Embryonic facial prominence (tissue), 1 donor: ENCODE results near the gene GABPB1.

Experiments used
- DNase-seq: peaks from one replicate; pipeline ENCODE4 v3.0.0-alpha.2; 2016; ENCODE audit errors: extremely low spot score

GABPB1 gene

GRCh38 chr15:50344006-50344464, 11.0 kb downstream of the GABPB1 start:
- no peak for DNase-seq

GRCh38 chr15:50341616-50342136, 13.3 kb downstream of the GABPB1 start:
- DNase-seq, result no peak

- DNase-seq, result no peak
Measured at GRCh38 chr15:50340416-50340815, 14.6 kb downstream of the GABPB1 start.

DNA sequence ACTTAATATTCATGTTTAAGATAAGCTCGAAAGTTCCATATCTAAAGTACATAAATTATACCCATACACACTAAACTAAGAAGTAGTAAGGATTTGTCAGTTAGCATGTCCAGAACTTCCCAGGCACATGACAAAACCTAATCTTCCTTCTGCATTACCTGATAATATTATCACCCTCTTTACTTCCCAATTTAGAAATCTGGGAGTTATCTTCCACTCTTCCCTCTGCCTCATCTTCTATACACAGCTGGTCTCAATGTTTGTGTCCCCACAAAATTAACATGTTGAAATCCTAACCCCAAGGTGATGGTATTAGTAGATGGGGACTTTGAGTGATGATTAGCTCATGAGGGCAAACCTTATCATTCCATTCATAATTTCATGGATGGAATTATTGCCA, 15.3 kb downstream of the GABPB1 start:
- DNase-seq, result no peak

GRCh38 chr15:50335251-50335650, 19.7 kb downstream of the GABPB1 start:
- no peak for DNase-seq

- DNase-seq, result no peak
Measured at GRCh38 chr15:50333229-50333628, 21.8 kb downstream of the GABPB1 start.

GRCh38 chr15:50330921-50331320, 24.1 kb downstream of the GABPB1 start:
- no peak for DNase-seq

DNA sequence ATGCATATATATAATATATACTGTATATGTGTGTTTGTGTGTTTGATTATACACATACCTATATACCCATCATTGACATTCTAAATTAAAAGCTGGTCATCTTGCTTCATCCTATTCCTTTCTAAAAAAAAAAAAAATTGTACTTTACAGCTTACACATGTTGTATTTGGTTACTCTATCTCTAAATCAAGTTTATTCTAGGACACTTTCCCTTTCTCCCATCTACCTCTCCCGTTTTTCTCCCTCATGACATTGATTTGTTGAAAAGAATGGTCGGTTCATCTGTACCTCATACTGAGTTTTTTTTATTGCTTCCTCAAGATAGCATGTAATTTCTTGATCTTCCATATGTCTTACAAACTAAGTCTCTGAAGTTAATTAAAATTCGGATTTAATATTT, 26.9 kb downstream of the GABPB1 start:
- DNase-seq, result no peak

DNA sequence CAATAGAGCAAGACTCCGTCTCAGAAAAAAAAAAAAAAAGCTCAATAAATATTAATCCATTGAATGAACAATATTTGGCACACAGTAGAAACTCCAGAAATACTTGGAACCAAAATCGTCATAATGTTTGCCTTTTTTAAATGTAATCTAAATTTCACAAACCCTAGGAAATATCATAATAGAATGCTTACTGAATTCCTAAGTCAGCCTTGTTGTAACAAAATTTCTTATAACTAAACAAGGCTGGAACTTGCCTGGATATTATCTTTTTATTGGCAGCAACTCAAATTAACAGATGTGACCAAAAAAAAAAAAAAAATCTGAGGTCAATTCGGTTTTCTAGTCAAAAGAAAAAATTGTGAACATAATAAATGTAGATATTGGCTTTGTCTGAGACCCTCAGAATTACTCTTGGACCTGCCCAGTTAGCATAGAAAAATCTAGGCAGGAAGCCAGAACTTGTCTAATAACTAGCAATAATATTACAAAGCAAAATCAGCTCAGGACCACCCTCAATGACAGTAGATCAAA, 33.3 kb downstream of the GABPB1 start:
- DNase-seq, result no peak

- DNase-seq, result no peak
Measured at GRCh38 chr15:50320504-50320903, 34.5 kb downstream of the GABPB1 start.

- no peak for DNase-seq
Measured at GRCh38 chr15:50318697-50319096, 36.3 kb downstream of the GABPB1 start.

DNA sequence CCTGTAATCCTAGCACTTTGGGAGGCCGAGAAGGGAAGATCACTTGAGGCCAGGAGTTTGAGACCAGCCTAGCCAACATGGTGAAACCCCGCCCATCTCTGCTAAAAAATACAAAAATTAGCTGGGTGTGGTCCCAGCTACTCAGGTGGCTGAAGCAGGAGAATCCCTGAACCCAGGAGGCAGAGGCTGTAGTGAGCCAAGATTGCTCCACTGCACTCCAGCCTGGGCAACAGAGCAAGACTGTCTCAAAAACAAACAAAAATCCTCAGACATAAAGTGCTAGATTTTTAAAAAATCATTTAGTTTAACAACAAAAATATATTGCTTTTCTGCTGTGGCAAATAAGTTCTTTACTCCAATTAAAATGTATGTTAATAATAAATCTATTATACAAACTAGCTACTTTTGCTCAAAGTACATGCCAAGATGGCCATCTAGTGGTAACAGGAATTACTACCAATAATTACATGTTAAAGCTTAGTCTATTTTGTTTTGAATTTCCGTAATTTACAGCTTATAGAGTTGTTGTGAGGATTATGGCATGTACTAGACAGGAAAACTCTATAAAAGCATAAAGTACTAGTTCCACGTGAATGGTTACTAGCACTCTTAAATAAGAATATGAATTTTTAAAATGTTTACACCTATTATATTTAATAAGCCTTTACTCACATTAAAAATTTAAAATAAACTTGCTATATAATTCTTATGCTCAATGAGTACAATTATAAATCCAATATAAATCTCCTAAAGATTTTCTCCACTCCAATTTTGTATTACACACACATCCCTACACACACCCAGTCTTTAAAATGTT, 39.0 kb downstream of the GABPB1 start:
- DNase-seq, result no peak

- no peak for DNase-seq
Measured at GRCh38 chr15:50312636-50313035, 42.4 kb downstream of the GABPB1 start.

DNA sequence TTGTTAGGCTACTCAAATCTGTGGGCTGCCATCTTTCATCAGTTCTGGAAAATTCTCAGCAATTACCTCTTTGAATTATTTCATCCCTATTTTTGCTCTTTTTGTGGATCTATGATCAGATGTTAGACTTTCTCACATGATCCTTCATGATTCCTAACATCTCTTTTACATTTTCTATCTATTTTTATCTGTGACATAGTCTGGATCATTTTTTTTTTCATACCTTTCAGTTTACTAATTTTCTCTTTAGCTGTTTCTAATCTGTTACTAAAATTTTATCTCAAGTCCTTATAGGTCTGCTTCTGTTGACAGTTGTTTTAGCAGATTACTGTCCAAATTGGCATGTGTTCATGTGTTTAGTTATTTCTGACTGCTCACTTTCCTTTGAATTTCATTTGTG, 47.2 kb downstream of the GABPB1 start:
- no peak for DNase-seq

- no peak for DNase-seq
Measured at GRCh38 chr15:50304836-50305235, 50.2 kb downstream of the GABPB1 start.

DNA sequence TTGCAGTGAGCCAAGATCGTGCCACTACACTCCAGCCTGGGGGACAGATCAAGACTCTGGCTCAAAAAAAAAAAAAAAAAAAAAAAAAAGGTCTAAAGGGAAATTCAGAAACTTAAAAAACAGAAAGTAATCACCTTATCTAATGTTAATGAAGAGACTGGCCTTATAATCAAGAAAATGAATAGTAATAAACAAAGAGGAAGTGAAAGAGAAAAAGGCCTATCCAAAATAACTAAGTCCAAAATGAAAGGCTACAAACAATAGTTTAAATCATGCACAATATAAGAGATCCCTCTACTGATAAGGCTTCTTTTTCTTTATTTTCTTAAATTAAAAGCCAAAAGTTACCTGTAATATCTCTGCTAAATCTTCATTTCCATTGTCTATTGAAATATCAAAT, 52.4 kb downstream of the GABPB1 start:
- DNase-seq, result no peak

GRCh38 chr15:50298340-50298739, 56.7 kb downstream of the GABPB1 start:
- no peak for DNase-seq

GRCh38 chr15:50295966-50296365, 59.0 kb downstream of the GABPB1 start:
- DNase-seq, result no peak

DNA sequence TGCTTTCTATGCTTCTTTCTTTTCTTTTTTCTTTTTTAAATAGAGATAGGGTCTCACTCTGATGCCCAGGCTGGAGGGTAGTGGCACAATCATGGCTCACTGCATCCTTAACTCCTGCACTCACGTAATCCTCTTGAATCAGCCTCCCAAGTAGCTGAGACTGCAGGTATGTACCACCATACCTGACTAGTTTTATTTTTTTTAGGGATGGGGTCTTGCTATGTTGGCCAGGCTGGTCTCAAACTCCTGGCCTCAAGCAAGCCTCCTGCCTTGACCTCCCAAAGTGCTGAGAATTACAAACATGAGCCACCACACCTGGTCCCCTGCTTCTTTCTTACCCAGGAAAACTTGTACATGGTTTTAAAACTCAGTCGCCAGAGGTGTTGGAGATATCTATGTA, 65.2 kb downstream of the GABPB1 start:
- DNase-seq, result no peak

DNA sequence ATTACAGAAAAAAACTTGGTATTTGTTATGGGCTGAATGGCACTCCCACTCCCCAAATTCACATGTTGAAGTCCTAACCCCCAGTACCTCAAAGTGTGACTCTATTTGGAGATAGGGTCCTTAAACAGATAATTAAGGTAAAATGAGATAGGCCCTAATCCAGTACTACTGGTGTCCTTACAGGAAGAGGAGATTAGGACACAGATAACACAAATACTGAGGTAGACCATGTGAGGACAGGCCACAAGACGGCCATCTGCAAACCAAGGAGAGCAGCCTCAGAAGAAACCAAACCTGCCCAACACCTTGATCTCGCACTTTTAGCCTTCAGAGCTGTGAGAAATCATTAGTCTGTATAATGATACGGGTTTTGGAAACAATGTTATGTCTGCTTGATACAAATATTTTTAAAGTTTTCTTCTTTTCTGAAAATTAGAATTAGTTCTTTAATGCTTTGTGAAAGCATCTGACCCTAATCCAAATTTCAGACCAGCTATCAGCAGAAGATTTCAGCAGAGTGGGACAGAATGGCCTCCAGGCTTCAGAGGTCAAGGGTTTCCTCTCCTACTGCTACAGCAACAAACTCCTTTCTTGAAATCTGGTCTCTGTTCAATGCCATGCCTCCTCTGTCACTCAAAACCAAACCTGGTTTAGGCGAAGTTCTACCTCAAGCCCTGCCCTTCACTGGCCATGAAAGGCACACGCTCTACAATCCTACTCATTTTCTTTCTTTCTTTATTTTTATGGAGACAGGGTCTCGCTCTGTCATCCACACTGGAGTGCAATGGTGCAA, 67.5 kb downstream of the GABPB1 start:
- DNase-seq, result no peak

DNA sequence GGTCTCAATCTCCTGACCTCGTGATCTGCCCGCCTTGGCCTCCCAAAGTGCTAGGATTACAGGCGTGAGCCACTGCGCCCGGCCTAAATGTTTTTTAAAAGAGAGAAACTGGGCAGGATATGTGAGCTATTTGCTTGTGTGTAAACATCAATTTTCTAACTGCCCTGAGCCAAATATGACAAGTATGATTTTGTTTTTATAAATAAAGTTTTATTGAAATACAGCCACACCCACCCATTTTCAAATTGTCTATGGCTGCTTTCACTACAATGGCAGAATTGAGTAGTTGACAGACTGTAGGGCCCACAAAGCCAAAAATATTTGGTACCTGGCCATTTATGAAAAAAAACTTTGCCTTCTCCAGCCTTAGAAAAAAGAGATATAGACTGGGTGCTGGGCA, 73.6 kb downstream of the GABPB1 start:
- DNase-seq, result no peak

- DNase-seq, result no peak
Measured at GRCh38 chr15:50280271-50280670, 74.7 kb downstream of the GABPB1 start.

GRCh38 chr15:50278496-50278895, 76.5 kb downstream of the GABPB1 start:
- no peak for DNase-seq
